HG03280 (cell line): ENCODE results near the gene SLC9C2.
"Not testable (repeated sequence)": the region's sequence is repeated elsewhere in the genome, so short reads cannot be mapped to it uniquely, and the experiment has no call there.

ENCODE experiments used
- ATAC-seq: cut with Tn5 transposase; IDR thresholded peaks from one replicate; pipeline ENCODE4 v1.9.1; 2021; ENCODE audit warnings: mild to moderate bottlenecking, moderate library complexity; ENCODE audit not compliant: unreplicated experiment

The SLC9C2 gene

GRCh38 chr1:173590557-173590956, 12.3 kb downstream of the SLC9C2 start:
- ATAC-seq = no peak

GRCh38 chr1:173581383-173582079, 21.3 kb downstream of the SLC9C2 start:
- ATAC-seq = no peak

GRCh38 chr1:173580658-173581057, 22.2 kb downstream of the SLC9C2 start:
- ATAC-seq = no peak

- no peak for ATAC-seq
These were observed 22.8 kb downstream of the SLC9C2 start for GRCh38 chr1:173580071-173580470.

DNA sequence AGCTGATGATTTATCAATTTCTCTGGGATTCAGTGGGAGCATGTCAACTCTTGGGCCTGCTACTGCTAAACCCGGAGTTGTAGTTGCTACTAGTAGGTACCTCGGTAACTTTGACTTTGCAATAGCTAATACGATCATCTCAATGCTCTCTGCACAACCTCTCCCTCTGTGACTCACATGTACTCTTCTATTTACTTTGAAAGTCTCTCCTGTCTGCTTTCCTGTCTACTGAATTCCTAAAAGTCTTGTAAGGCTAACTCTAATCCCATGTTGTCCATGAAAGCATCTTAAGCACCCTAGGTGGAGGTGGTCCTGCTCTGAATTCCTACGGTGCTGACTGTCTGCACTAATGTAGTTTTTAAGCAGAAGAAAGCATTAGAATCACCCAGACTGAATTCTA, 29.3 kb downstream of the SLC9C2 start:
- ATAC-seq = no peak

GRCh38 chr1:173572201-173572873, 30.5 kb downstream of the SLC9C2 start:
- ATAC-seq = no peak

GRCh38 chr1:173570370-173571007, 32.4 kb downstream of the SLC9C2 start:
- ATAC-seq = no peak

- no peak for ATAC-seq
These were observed 34.4 kb downstream of the SLC9C2 start for GRCh38 chr1:173568483-173568882.

- not testable (repeated sequence) for ATAC-seq
These were observed 39.0 kb downstream of the SLC9C2 start for GRCh38 chr1:173563846-173564245.

DNA sequence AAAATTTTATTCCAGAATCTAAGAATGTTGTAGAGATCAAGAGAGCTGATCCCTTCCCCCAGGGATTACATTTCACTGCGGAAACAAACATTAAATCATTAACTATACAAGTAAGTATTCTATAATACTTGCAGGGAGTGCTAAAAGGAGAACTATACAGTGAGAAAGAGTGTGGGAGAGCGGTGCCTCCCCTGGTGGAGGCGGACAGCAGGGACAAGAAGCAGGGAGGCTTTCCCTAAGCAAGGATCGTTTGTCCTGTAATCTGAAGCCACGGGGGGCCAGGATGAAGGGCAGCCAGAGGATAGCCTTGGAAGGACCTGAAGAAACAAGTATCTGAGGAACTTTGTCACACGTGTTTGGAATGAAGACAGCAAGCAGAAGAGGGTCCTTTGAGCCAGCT, 40.1 kb downstream of the SLC9C2 start:
- no peak for ATAC-seq

- ATAC-seq = no peak
These were observed 41.6 kb downstream of the SLC9C2 start for GRCh38 chr1:173561263-173561662.

- no peak for ATAC-seq
These were observed 42.5 kb downstream of the SLC9C2 start for GRCh38 chr1:173560285-173560880.

DNA sequence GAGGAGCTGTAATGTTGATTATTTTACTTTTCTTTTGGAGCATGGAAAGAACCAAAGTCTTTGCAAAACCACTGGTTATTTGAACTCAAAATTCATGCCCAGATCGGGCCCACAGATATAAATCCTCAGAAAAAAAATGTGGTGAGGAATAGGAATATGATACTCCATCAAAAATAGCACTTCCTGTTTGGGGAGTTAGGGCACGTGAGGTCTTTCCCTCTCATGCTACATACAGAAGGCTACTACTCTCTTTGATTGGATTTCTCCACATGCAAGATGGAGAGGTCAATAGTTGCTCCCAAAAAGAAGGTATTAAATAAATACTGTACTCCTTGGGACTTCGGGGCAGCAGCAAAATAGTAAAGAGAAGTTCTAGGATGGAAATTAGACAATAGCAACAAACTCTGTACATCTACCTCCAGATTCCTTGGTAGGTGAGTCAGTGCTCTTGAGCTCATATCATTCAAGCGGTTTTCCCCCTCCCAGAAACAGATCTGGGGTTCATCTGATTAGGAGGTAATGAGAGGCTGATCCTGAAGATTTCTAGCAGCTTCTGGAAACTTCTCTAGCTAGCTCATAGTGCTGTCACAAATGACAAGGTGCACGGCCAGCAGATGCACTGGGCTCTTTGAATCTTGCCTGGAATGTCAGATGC, 47.1 kb downstream of the SLC9C2 start:
- ATAC-seq = no peak

- ATAC-seq = no peak
These were observed 48.2 kb downstream of the SLC9C2 start for GRCh38 chr1:173554541-173555250.

DNA sequence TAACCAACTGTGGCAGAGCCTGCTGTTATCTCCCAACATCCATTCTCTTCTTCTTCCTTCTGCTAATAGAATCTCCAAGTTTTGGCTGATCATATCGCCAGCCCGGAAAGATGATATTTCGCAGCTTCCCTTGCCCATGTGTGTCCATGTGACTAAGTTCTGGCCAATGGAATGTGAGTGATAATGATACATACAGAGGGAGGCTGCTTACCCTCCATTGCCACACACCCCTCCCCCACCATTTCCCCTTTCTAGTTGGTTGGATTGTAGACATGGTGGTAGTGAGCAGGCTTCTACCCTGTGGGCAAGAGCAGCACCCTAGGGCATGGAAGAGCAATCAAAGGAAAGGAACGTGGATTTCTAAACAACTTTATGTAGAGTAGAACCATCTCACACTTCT, 48.8 kb downstream of the SLC9C2 start:
- ATAC-seq = no peak

GRCh38 chr1:173553312-173553711, 49.6 kb downstream of the SLC9C2 start:
- no peak for ATAC-seq

GRCh38 chr1:173551699-173552098, 51.2 kb downstream of the SLC9C2 start:
- ATAC-seq = no peak

- ATAC-seq = no peak
These were observed 53.1 kb downstream of the SLC9C2 start for GRCh38 chr1:173549813-173550212.

- ATAC-seq = no peak
These were observed 57.2 kb downstream of the SLC9C2 start for GRCh38 chr1:173545688-173546087.

GRCh38 chr1:173536223-173536622, 66.6 kb downstream of the SLC9C2 start:
- no peak for ATAC-seq

- no peak for ATAC-seq
These were observed 70.6 kb downstream of the SLC9C2 start for GRCh38 chr1:173532237-173532636.
